Panc1 (cell line): Measurements from ENCODE around the gene PADI2. TPM values are rescaled to one million over a fixed set of nuclear protein-coding genes. Genes with fewer than 3 reads are reported as not detected.

Experiments
- ATAC-seq: fragments of 200-7000 bp; cut with Tn5 transposase; 2 replicates; pipeline ENCODE4 v1.9.1; 2020; ENCODE audit warnings: mild to moderate bottlenecking, moderate library complexity
- BruUV-seq: library from RNA; stranded (reverse); fragments of 400-500 nt; replicated peaks from 2 replicates; lab custom pipeline; 2021; lab: Mats Ljungman, UMichigan
- CTCF ChIA-PET: fragments of 300-600 bp; sonication (Branson Sonifier 250); formaldehyde crosslinking; loops from one replicate; lab custom pipeline; 2022; ENCODE audit warnings: antibody characterized with exemption; lab: Charles Lee
- POLR2A ChIA-PET: fragments of 300-600 bp; sonication (Branson Sonifier 250); formaldehyde crosslinking; loops from one replicate; lab custom pipeline; 2022; ENCODE audit warnings: antibody characterized with exemption; lab: Charles Lee
- DNase-seq: peaks from one replicate; pipeline ENCODE4 v3.0.0-alpha.2; 2010; ENCODE audit warnings: low read depth, low spot score
- H3K27ac ChIP-seq: 2 replicates; pipeline ENCODE4 v1.5.1; 2011; ENCODE audit warnings: mild to moderate bottlenecking, low read length, inconsistent platforms
- H3K27me3 ChIP-seq: fragments of 200-500 bp; sonication (Bioruptor generic); 2 replicates; pipeline ENCODE4 v1.6.0; 2014; ENCODE audit warnings: low read length, inconsistent platforms; ENCODE audit not compliant: control insufficient read depth, insufficient read depth
- H3K36me3 ChIP-seq: fragments of 200-500 bp; sonication (Bioruptor generic); 2 replicates; pipeline ENCODE4 v1.5.1; 2014; ENCODE audit warnings: inconsistent platforms, mild to moderate bottlenecking, low read length, moderate library complexity; ENCODE audit not compliant: control insufficient read depth, insufficient read depth
- H3K4me1 ChIP-seq: 2 replicates; pipeline ENCODE4 v1.5.1; 2011; ENCODE audit warnings: inconsistent platforms, mild to moderate bottlenecking, low read length, moderate library complexity; ENCODE audit not compliant: control insufficient read depth, insufficient read depth
- H3K4me3 ChIP-seq, 2 experiments: 2 replicates each; pipeline ENCODE4 v1.5.1; 2011 to 2012; ENCODE audit warnings: low read depth in 2 of 2, low read length in 2 of 2, mild to moderate bottlenecking in 2 of 2, inconsistent platforms in 1 of 2, moderate library complexity in 1 of 2
- H3K9me3 ChIP-seq: fragments of 200-500 bp; sonication (Bioruptor generic); 2 replicates; pipeline ENCODE4 v1.5.1; 2014; ENCODE audit warnings: low read depth, mild to moderate bottlenecking, inconsistent platforms, low read length, moderate library complexity; ENCODE audit not compliant: control insufficient read depth, insufficient read depth
- CTCF ChIP-seq: fragments of 450-650 bp; IDR thresholded peaks from 2 replicates; pipeline ENCODE4 v1.5.1; 2017; ENCODE audit warnings: mild to moderate bottlenecking
- POLR2AphosphoS5 ChIP-seq: IDR thresholded peaks from 2 replicates; pipeline ENCODE4 v1.6.1; 2012; ENCODE audit warnings: mild to moderate bottlenecking, low read depth, low read length, moderate library complexity
- SIN3A ChIP-seq: IDR thresholded peaks from 2 replicates; pipeline ENCODE4 v1.6.1; 2012; ENCODE audit warnings: low read depth, mild to moderate bottlenecking, low read length, moderate library complexity, borderline replicate concordance; ENCODE audit not compliant: insufficient read depth
- TCF7L2 ChIP-seq: IDR thresholded peaks from 2 replicates; pipeline ENCODE4 v1.6.1; 2011; ENCODE audit warnings: mild to moderate bottlenecking, low read depth, low read length, inconsistent platforms
- in situ Hi-C: cut with HindIII; loops from 2 replicates; pipeline ENCODE4 v1.10.0; 2016; ENCODE audit warnings: low sequenced_read_pairs, low pct_unique_long_range_greater_than_20kb
- intact Hi-C: fragments of 100-400 bp; cut with micrococcal nuclease; formaldehyde crosslinking; loops from one replicate; pipeline ENCODE4 v1.10.0; 2022; ENCODE audit not compliant: unreplicated experiment
- total RNA-seq: library from RNA; stranded (reverse); gene quantifications from one replicate; pipeline ENCODE4 v1.2.1, GENCODE V29; 2021; ENCODE audit not compliant: unreplicated experiment
- TF ChIP-seq, protein P1 (sequence below), 2 experiments: IDR thresholded peaks; 2 replicates each; pipeline ENCODE4 v1.6.1; 2011 to 2012; ENCODE audit warnings: low read depth in 2 of 2, control low read depth in 1 of 2, low read length in 1 of 2, mild to moderate bottlenecking in 1 of 2, moderate library complexity in 1 of 2; ENCODE audit not compliant: insufficient read depth in 1 of 2

Gene PADI2
- total RNA-seq, 1 experiment from 2014 or later = 507 TPM

DNA sequence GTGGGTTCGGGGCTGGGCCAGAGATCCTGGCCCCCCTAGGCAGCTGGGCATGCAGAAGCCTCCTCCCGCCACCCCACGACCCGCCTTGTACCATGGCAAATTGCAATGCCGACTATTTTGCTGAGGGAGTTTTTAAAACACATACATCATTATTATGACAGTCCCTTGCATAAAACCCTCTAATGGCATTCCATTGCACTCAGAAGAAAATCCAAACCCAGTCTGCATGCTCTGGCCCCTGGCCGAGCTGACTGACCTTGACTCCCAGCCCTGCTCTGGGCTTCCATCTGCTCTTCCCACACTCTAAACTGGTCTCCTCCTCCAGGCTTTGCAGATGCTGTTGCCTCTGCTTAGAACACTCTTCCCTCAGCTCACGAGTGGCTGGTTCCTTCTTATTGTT is 28.0 kb downstream of the PADI2 start:
- Histone ChIP-seq H3K9me3 (no peaks in the 10 kb centered on the region), H3K4me1 (peaks cover 16% of the 10 kb centered on the region), H3K27me3 (no peaks in the 10 kb centered on the region), H3K36me3 (no peaks in the 10 kb centered on the region), H3K4me3 (no peak overlapping the region), H3K27ac (no peak overlapping the region)
- ChIA-PET POLR2A (no interaction called here), CTCF (no interaction called here)
- no TSS peak for BruUV-seq
- intact Hi-C loops (no loop called here), in situ Hi-C loops (no loop called here)
- DNase-seq (no peak), ATAC-seq (no peak)
- TF ChIP-seq POLR2AphosphoS5 = no peak
- TF ChIP-seq, protein P1, sequence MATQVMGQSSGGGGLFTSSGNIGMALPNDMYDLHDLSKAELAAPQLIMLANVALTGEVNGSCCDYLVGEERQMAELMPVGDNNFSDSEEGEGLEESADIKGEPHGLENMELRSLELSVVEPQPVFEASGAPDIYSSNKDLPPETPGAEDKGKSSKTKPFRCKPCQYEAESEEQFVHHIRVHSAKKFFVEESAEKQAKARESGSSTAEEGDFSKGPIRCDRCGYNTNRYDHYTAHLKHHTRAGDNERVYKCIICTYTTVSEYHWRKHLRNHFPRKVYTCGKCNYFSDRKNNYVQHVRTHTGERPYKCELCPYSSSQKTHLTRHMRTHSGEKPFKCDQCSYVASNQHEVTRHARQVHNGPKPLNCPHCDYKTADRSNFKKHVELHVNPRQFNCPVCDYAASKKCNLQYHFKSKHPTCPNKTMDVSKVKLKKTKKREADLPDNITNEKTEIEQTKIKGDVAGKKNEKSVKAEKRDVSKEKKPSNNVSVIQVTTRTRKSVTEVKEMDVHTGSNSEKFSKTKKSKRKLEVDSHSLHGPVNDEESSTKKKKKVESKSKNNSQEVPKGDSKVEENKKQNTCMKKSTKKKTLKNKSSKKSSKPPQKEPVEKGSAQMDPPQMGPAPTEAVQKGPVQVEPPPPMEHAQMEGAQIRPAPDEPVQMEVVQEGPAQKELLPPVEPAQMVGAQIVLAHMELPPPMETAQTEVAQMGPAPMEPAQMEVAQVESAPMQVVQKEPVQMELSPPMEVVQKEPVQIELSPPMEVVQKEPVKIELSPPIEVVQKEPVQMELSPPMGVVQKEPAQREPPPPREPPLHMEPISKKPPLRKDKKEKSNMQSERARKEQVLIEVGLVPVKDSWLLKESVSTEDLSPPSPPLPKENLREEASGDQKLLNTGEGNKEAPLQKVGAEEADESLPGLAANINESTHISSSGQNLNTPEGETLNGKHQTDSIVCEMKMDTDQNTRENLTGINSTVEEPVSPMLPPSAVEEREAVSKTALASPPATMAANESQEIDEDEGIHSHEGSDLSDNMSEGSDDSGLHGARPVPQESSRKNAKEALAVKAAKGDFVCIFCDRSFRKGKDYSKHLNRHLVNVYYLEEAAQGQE (IDR thresholded peaks at IDR 0.05; ENCODE audit: insufficient read depth in 1 of 2, low read depth in 2 of 2, low read length in 1 of 2) = no peak
- no peak for TF ChIP-seq TCF7L2
- no peak for TF ChIP-seq SIN3A
- no peak for TF ChIP-seq CTCF

DNA sequence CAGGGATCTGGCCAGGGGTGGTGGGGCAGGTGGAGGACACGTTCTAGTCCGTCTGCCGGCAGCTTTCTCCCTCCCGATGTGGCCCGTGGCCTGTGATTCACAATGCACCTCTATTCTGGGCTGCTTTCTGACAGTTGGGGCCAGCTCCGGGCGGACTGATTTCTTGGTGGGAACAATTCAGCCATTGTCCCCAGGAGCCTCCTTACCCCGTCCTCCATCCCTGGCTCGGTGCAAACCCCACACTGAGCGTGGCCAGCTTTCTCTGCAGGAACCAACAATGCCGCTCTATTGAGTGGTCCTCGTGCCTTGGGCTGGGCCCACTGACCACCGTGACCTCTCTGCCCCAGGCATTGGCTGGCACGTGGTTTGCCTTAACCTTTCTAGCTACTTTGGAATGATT is 29.7 kb downstream of the PADI2 start:
- ATAC-seq (no peak), DNase-seq (no peak)
- intact Hi-C loops = no loop called here
- no peak for TF ChIP-seq POLR2AphosphoS5
- no peak for TF ChIP-seq TCF7L2
- TF ChIP-seq SIN3A = no peak
- TF ChIP-seq CTCF = no peak
- TF ChIP-seq, protein P1 (IDR thresholded peaks at IDR 0.05; ENCODE audit: insufficient read depth in 1 of 2, low read depth in 2 of 2, low read length in 1 of 2) = no peak
- ChIA-PET POLR2A (no interaction called here), CTCF (no interaction called here)
- no peaks in the 10 kb centered on the region for H3K9me3 ChIP-seq
- in situ Hi-C loops = no loop called here
- BruUV-seq = no TSS peak
- H3K4me3 ChIP-seq = no peak overlapping the region
- H3K27ac ChIP-seq = peak overlapping the region; percentile 32; the same call in 1 of the 2 replicates
- no peaks in the 10 kb centered on the region for H3K27me3 ChIP-seq
- peaks cover 18% of the 10 kb centered on the region for H3K4me1 ChIP-seq
- no peaks in the 10 kb centered on the region for H3K36me3 ChIP-seq
